ENCODE measurements around the gene KRT79.

KRT79 gene

DNA sequence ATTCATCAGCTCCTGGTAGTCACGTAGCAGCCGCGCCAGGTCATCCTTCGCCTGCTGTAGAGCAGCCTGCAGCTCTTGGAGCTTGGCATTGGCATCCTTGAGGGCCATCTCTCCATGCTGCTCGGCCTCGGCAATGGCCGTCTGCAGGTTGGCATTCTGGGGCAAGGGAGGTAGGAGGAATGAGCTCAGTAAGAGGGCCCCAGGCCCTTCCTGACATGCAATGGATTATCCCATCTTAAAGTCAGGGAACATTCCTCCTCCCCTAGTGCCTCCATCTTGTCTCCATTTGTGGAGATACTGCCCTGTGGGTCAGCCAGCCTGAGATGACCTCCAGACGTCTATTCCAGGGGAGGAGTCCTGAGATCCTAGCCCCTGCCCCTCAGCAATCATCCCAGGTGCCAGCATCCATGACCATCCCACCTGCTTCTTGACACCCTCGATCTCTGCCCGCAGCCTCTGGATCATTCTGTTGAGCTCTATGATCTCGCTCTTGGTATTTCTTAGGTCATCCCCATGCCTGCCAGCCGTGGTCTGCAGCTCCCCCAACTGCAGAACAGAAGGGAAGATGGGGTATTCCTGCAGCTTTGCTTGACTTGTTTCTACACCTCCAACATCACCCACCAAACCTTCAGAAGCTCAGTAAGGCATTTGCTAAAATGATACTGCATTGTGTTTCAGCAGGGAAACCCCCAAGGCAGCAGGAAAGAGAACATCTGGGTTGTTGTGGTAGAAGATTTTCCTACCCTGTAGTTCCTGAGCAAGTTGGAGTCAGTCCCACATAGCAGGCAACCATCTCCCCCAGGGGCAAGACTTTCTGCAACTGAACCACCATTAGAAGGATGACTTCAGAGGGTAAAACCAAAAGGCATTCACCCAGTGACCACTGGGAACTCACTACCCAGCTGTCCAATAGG lies 42.6 kb downstream of the KRT79 start:
- DNase-seq (ENCODE audit: low spot score), result no peak

- DNase-seq (ENCODE audit: low spot score), result no peak
These were observed 43.5 kb downstream of the KRT79 start for GRCh38 chr12:52790427-52791270.

GRCh38 chr12:52789637-52790426 lies 44.3 kb downstream of the KRT79 start:
- DNase-seq (ENCODE audit: low spot score), result peak; percentile 49

DNA sequence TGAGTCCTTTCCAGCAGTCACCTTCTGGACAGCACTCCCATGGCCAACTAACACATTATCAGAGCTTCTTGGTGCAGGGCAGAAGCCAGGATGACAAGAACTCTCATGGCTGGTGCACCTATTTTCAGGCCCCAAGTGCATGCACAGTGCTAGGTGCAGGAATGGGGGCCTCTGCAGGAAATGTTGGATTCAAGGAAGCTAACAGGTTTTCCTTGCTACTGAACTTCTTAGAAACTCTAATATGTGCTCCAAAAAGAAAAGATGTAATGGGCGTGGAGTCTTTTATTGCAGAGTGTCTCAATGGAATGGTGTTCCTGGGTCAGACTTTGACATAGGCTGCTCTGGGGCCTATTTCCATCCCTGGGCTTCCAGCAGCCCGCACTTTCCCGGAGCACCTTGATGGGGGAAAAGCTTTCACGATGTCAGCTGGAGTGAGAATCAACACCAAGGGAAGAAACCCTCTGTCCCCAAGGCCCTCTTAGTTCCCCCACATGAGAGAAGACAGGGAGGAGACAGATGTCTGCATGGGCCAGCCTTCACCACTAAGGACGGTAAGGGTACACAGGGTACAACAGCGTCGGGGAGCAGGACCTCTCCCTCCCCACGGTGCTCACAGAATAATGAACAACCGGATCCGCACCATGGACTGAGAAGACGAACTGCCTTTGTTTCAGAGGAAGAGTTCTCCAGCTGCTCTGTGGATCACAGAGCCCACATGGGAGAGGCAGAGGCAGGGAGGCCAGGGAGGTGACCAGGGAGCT lies 45.1 kb downstream of the KRT79 start:
- DNase-seq (ENCODE audit: low spot score), result no peak

DNA sequence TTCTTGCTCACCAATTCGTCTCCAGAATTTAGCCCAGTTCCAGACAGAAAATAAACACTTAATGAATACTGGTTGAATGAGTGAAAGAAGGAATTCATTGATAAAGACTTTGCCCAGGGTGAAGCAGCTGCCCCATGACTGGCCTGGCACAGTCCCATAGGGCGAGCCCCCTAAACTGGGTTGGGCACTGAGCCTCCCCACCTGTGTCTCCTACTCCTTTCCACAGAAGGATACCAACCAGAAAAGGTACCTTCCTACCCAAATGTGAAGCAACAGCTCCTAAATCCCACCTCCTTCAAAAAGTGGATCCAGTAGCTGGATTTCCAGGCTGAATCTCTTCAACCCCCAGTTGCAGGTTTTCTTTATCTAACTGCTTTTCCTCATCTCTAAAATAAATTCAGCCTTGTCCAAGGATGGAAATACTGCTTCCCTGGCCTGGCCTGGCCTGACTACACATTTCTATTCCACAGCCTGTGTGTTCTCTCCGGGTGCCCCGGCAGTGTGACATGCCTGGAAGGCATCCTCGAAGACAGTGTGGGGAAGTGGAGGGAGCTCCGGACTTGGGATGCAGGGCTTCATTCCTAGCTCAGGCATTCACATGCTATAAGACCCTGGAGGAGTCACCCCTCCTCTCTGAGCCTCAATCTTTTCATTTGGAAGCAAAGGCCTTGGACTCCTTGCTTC lies 45.8 kb downstream of the KRT79 start:
- DNase-seq (ENCODE audit: low spot score), result no peak

DNA sequence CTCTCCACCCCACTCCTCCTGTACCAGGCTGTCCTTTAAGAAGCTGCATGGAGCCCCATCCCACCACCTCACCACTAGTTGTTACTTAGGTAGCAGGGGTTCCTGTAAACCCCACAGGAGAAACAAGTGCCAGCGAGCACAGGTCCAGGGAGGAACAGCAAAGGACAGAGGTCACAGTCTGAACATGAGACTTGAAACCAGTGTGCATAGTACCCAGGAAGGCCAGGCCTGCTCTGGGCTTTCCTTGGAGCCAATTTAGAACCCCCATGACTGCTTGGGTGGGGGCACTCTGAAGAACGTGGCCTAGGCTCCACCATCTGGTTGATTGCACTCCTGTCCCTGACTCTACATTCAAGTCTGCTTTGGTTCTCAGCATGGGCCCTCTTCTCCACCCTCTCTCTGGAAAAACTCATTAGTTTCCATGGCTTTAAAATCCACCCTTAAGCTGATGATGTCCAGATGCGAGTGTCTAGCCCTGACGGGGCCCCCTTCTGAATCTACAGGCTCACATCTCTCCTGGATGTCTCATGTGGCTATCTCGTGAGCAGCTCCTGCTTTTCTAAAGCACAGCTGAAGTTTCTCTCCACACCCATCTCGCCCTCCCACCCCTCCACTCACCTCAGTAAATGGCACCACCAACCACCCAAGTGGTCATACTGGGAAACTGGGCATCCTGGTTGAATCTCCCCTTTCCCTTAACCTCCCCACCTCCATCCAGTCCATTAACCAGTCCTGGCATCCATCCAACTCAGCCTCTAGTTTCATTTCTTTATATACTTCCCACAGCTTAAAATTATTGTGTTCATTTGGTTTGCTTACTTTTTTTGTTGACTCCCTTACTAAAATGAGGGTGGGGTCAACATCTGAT lies 46.6 kb downstream of the KRT79 start:
- DNase-seq (ENCODE audit: low spot score), result no peak

DNA sequence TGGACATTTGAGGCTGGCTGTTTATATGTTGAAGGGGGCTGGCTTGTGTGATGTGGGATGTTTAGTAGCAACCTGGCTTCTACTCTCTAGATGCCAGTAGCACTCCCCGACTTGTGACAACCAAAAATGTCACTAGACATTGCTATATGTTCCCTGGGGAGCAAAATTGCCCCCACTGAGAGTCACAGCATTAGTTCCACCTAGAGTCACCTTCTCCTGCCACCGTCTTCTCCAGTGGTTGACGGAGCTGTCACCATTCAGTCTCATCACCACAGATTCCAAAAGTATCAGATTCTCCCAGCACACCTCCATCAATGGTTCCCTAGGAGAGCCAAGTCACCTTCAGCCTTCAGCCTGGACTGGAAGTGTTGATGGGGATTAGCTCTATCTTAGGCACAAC lies 49.2 kb downstream of the KRT79 start:
- no peak for DNase-seq (ENCODE audit: low spot score)

GRCh38 chr12:52783563-52784316 lies 50.4 kb downstream of the KRT79 start:
- DNase-seq (ENCODE audit: low spot score), result no peak

GRCh38 chr12:52782502-52782901 lies 51.6 kb downstream of the KRT79 start:
- no peak for DNase-seq (ENCODE audit: low spot score)

- no peak for DNase-seq (ENCODE audit: low spot score)
These were observed 52.6 kb downstream of the KRT79 start for GRCh38 chr12:52781399-52782082.

GRCh38 chr12:52779914-52780313 lies 54.2 kb downstream of the KRT79 start:
- no peak for DNase-seq (ENCODE audit: low spot score)

- DNase-seq (ENCODE audit: low spot score), result no peak
These were observed 55.3 kb downstream of the KRT79 start for GRCh38 chr12:52778833-52779232.

DNA sequence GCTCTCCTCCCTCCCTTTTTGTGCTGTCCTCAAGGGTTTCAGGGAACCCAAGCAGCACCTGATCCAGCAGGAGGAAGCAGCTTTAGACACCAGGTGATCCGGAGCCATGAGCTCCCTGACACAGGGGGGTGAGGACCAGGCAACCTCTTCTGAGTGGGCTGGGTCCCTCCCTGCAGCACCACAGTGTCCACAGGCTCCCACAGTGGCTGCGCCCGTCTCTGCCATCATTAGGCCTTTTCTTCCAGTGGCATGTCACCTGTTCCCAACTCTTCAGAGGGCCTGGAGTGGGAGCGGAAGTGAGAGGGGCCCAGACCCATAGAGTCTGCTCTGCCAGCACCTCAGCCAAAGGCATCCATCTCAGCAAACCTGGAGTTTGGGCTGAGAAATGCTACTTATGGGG lies 56.5 kb downstream of the KRT79 start:
- no peak for DNase-seq (ENCODE audit: low spot score)

GRCh38 chr12:52776913-52777395 lies 57.2 kb downstream of the KRT79 start, which contains the start of gene KRT76:
TSS of gene KRT76 (minus strand) at chr12:52777345. CDS start at chr12:52777291, 54 bp downstream.
- DNase-seq (ENCODE audit: low spot score), result no peak

DNA sequence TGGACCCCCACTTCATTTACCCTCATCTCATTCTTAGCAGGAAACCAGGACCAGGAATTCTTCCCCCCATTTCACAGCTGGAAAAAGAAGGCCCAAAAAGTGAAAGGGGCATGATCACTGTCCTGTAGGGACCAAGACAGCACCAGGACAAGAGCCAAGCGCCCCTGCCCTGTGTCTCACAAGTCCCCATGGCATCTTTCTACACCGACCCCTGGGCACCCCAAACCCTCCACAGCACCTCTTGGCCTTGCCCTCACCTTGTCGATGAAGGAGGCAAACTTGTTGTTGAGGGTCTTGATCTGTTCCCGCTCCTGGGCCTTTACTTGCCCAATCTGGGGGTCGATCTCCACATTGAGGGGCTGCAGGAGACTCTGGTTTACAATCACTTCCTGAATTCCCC lies 57.7 kb downstream of the KRT79 start:
- no peak for DNase-seq (ENCODE audit: low spot score)

GRCh38 chr12:52774629-52775250 lies 59.4 kb downstream of the KRT79 start:
- peak; percentile 81 for DNase-seq (ENCODE audit: low spot score)

DNA sequence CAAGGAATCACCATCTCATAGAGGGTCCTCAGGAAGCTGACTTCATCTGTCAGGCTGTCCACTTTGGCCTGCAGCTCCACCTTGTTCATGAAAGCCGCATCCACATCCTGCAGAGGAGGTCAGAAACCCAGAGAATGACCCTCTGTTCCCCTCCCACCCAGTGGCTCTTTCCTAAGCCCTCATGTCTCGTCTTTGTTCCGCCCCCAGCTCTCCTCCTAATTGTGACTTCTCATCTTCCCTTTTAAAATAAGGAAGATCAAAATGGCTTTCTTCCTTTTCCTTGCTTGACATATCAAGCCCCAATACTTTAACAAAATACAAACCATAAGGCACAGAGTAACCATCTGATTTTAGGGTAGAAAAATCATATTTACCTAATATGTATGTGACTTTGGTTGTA lies 61.3 kb downstream of the KRT79 start:
- DNase-seq (ENCODE audit: low spot score), result no peak

DNA sequence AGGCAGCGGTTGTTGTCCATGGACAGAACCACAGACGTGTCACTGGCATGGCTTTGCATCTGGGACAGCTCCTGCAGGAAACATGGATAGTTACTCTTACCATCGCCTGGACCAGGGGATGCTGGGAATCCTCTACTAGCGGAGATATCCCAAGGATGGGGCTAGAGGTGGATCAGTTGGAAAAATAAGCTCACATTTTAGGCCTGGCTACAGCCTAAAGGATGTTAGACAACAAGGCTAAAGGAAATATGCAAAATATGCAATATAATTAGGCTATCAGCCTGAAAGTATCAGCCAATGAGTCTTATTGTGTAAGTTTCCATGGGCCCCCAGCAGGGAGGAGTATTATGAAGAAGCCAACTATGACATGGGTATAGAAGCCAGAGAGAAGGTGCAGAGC lies 61.9 kb downstream of the KRT79 start:
- no peak for DNase-seq (ENCODE audit: low spot score)

Measured in kidney tubule cell (primary cell).